Right cardiac atrium (tissue), 5 donors: ENCODE data around the gene TOR1AIP2. TPM values are rescaled to one million over a fixed set of nuclear protein-coding genes. Genes with fewer than 3 reads are reported as not detected.

ENCODE experiments used
- polyA plus RNA-seq: library from polyadenylated mRNA; stranded (reverse); fragments of 200-250 nt; gene quantifications from one replicate; pipeline ENCODE4 v1.2.3, GENCODE V29; 2013
- total RNA-seq, 4 donors: library from RNA; stranded (reverse); fragmentation: NEBNext Ultra II Directional; extraction: Animal tissue kit (Norgen Biotek cat#: 25700); gene quantifications; one replicate each; pipeline ENCODE4 v1.2.1, GENCODE V29; 2021
- donor health status: healthy with polysubstance abuse.
- donor health status: DM: no; HTN: yes; CAD: no.
- donor health status: DM: no; HTN: no; CAD: no.
- donor health status: DM: no; HTN: yes; CAD: no; lungs with severe emphysema.
- donor health status: DM: yes; HTN: yes; CAD: no.

TOR1AIP2 gene
- total and polyA plus RNA-seq, 5 donors = 11.0 to 52.2 (median 46.6) TPM

Other genes with a start within 250 kb of the TOR1AIP2 start
- gene FAM163A, start 134.5 kb downstream of the TOR1AIP2 start, total RNA-seq = under 1 TPM in 2 of 4 donors, not detected in 2; 0.09 to 0.19 TPM
- 0.16 TPM for gene FAM163A, start 134.5 kb downstream of the TOR1AIP2 start, polyA plus RNA-seq
- 10 to 100 TPM; 59.8 to 65.9 (median 65.4) TPM for gene TOR1AIP1, start 4.5 kb upstream of the TOR1AIP2 start, total RNA-seq
- 31.6 TPM for gene TOR1AIP1, start 4.5 kb upstream of the TOR1AIP2 start, polyA plus RNA-seq
- gene CEP350, start 77.0 kb upstream of the TOR1AIP2 start, total RNA-seq = 10 to 100 TPM; 34.3 to 40.3 (median 36.1) TPM
- 6.8 TPM for gene CEP350, start 77.0 kb upstream of the TOR1AIP2 start, polyA plus RNA-seq